Stimulated activated CD4-positive, alpha-beta T cell treated with anti-CD3 and anti-CD28 coated beads, TNF-alpha, amount 100 ng/mL, for 1 hour (primary cell): ENCODE results near the gene EPO.
A peak's percentile ranks its signal among the peaks of the same experiment; 100 is the strongest.
"Not testable (repeated sequence)": the region's sequence is repeated elsewhere in the genome, so short reads cannot be mapped to it uniquely, and the experiment has no call there.

Source experiments
- DNase-seq, 3 donors: peaks; one replicate each; pipeline ENCODE4 v3.0.0-alpha.2; 2020; ENCODE audit warnings: low read depth in 3 of 3, low spot score in 1 of 3

Gene EPO

DNA sequence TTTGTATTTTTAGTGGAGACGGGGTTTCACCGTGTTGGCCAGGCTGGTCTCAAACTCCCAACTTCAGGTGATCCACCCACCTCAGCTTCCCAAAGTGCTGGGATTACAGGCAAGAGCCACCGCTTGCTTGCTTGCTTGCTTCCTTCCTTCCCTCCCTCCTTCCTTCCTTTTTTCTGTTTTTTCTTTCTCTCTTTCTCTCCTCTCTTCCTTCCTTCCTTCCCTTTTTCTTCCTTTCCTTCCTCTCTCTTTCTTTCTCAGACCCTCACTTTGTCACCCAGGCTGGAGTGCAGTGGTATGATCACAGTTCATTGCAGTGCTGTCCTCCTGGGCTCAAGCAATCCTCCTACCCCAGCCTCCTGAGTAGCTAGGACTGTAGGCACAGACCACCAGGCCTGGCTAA, 19.2 kb upstream of the EPO start:
- not testable (repeated sequence) for DNase-seq

DNA sequence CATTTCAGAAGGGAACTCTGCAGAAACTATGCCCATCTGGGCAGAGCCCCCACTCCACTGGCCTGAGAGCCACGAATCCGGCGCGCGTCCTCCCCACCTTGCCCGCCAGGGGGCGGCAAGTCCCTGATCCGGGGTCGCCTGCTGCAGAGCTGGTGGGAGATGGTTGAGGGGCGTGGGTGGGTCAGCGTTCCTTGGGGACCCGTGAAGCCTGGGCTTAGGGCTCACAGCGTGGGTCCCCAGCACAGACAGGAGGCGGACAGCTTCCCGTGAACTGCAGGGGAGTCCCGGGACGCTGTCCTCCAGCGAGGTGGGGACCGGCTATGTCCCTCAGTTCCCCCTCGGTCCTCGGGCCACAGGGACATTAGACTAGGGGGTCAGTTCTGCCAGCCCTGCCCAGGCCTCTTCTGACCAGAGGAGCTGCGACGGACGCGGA, 14.9 kb upstream of the EPO start:
- peak; percentile 35 to 70 (median 54) for DNase-seq

DNA sequence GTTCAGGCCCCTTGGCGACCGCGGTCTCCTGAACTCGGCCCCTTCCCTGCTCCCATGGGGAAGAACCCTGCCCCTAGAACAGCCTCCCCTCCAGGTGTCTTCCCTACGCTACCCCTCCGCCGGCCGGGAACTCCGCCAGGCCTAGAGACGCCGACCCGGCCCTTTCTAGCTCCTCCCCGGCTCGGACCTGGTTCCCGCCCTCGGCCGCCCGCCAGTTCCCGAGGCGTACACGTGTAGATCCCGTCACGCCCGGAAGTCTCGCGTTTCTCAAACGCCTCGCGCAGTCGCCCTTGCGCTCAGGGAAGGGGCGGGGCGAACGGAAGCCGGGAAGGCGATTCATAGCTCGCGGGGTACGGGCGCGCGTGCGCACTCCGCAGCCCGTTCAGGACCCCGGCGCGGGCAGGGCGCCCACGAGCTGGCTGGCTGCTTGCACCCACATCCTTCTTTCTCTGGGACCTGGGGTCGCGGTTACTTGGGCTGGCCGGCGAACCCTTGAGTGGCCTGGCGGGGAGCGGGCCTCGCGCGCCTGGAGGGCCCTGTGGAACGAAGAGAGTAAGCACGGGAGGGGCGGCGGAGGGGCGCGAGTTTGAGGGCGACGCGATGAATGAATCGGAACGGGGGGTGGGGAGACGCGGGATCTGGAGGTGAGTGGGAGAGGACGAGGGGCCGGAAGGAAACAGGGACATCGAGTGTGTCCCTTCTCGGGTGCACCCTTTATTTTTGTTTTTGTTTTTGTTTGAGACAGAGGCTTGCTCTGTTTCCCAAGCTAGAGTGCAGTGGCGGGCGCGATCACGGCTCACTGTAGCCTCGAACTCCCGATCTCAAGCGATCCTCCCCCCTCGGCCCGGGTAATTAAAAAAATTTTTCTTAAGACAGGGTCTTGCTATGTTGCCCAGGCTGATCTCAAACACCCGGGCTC, 14.3 kb upstream of the EPO start, which contains the start of gene POP7:
Gene POP7 (plus strand): TSS at position 369 of the 919 bp plus-strand sequence. CDS start 710 bp downstream, outside the sequence.
- DNase-seq: peak; percentile 96 to 98 (median 97)

DNA sequence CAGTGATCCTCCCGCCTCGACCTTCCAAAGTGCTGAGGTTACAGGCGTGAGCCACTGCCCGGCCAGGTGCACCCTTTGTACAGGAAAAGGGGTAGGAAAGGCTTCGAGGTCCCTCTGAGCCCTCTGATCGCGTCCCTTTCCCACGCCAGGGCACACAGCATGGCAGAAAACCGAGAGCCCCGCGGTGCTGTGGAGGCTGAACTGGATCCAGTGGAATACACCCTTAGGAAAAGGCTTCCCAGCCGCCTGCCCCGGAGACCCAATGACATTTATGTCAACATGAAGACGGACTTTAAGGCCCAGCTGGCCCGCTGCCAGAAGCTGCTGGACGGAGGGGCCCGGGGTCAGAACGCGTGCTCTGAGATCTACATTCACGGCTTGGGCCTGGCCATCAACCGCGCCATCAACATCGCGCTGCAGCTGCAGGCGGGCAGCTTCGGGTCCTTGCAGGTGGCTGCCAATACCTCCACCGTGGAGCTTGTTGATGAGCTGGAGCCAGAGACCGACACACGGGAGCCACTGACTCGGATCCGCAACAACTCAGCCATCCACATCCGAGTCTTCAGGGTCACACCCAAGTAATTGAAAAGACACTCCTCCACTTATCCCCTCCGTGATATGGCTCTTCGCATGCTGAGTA, 13.5 kb upstream of the EPO start:
- no peak for DNase-seq

DNA sequence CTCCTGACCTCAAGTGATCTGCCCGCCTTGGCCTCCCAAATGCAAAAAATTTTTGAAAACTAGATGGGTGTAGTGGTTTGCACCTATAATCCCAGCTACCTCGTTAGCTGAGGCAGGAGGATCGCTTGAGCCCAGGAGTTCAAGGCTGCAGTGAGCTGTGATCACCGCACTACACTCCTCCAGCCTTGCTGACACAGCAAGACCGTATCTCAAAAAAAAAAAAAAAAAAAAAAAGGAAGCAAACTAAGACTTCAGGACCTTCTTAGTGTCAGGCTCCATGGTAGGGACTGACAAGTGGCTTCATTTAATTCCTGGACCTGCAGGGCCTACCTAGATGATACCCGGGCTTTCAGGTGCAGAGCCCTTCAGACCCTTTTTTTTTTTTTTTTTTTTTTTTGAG, 11.9 kb upstream of the EPO start:
- DNase-seq: no peak

DNA sequence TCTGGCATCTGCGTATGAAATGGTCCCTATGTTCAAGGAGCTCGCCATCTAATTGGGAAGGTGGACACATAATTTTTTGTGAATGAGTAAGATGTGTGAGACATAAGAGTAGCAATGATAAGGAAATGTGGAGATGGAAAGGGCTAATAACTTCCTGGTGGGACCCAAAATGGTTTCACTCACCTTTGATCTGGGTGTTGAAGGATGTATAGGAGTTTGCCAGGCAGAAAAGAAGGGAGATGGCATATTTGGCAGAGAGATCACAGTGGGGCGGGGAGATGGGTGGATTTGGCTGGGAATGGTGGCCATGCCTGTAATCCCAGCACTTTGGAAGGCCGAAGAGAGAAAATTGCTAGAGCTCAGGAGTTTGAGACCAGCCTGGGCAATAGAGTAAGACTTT, 9.8 kb upstream of the EPO start:
- no peak for DNase-seq

DNA sequence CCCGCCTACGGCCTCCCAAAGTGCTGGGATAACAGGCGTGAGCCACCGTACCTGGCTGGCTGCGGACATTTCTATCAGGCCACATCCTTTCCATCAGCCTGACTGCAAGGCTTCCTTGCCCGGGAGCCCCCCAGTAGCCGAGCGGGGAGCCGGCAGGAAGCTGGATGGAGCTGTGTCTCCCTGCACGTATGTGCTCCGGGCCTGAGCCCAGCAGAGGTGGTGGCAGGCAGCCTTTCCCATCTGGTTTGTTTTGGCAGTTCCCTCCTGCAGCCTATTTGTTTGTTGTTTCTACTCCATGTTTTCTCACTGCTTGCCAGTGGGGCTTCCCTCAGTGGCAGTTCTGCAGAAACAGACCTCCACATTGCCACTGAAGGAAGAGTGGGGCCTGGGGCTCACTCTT, 8.9 kb upstream of the EPO start:
- DNase-seq: no peak

DNA sequence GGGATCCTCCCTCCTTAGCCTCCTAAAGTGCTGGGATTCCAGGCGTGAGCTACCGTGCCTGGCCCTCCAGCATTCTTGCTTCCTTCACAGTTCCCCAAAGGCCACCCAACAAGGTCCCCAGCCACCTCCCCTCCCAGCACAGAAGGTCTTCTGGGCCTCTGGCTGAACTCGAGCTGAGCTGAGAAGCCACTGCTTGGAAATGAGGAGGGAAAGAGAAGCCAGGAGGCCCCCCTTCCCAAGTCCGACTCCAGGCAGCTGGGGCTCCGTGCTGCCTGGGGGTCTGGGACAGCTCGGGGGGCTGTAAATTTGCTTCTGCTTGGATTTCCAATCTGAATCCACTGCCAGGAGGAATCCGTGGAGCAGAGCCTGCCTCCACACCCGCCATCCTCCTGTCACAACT, 5.5 kb upstream of the EPO start:
- no peak for DNase-seq

DNA sequence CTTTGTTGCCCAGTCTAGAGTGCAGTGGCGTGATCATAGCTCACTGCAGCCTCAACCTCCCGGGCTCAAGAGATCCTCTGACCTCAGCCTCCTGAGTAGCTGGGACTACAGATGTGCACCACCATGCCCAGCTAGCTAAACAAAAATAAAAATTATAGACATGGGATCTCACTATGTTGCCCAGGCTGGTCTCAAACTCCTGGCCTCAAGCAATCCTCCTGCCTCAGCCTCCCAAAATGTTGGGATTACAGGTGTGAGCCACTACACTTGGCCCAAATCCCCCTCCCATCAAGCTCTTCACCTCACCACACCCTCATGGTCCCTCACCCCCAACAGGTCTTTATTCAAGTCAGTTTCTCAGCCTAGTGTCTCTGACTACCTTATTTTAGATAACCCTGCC, 3.2 kb upstream of the EPO start:
- not testable (repeated sequence) for DNase-seq

DNA sequence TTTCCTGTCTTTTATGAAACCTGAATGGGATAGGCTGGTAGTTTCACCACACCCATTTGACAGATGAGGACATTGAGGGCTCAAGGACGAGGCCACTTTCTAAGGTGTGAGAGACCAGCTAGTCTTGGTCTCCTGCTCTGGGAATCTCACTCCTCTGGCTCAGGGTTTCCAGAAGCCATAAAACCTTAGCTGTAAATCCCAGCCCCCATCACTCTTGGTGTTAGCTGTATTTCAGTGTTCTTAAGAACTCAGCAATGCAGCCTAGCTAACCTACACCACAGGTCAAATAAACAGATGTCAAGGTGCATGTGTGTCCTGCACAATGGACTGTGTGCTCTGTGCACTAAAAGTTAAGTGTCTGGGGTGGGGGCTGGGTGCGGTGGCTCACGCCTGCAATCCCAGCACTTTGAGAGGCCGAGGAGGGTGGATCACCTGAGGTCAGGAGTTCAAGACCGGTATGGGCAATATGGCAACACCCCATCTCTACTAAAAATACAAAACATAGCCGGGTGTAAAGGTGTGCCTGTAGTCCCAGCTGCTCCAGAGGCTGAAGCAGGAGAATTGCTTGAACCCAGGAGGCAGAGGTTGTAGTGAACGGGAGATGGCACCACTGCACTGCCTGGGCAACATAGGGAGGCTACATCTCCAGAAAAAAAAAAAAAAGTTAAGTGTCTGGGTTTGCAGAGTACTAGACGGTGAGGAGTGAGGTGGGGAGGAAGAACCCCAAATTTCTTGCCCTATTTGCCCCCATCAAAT, 567 bp upstream of the EPO start:
- no peak for DNase-seq

DNA sequence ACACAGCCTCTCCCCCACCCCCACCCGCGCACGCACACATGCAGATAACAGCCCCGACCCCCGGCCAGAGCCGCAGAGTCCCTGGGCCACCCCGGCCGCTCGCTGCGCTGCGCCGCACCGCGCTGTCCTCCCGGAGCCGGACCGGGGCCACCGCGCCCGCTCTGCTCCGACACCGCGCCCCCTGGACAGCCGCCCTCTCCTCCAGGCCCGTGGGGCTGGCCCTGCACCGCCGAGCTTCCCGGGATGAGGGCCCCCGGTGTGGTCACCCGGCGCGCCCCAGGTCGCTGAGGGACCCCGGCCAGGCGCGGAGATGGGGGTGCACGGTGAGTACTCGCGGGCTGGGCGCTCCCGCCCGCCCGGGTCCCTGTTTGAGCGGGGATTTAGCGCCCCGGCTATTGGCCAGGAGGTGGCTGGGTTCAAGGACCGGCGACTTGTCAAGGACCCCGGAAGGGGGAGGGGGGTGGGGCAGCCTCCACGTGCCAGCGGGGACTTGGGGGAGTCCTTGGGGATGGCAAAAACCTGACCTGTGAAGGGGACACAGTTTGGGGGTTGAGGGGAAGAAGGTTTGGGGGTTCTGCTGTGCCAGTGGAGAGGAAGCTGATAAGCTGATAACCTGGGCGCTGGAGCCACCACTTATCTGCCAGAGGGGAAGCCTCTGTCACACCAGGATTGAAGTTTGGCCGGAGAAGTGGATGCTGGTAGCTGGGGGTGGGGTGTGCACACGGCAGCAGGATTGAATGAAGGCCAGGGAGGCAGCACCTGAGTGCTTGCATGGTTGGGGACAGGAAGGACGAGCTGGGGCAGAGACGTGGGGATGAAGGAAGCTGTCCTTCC, 620 bp downstream of the EPO start:
- no peak for DNase-seq

DNA sequence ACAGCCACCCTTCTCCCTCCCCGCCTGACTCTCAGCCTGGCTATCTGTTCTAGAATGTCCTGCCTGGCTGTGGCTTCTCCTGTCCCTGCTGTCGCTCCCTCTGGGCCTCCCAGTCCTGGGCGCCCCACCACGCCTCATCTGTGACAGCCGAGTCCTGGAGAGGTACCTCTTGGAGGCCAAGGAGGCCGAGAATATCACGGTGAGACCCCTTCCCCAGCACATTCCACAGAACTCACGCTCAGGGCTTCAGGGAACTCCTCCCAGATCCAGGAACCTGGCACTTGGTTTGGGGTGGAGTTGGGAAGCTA, 1.2 kb downstream of the EPO start:
- DNase-seq: no peak

DNA sequence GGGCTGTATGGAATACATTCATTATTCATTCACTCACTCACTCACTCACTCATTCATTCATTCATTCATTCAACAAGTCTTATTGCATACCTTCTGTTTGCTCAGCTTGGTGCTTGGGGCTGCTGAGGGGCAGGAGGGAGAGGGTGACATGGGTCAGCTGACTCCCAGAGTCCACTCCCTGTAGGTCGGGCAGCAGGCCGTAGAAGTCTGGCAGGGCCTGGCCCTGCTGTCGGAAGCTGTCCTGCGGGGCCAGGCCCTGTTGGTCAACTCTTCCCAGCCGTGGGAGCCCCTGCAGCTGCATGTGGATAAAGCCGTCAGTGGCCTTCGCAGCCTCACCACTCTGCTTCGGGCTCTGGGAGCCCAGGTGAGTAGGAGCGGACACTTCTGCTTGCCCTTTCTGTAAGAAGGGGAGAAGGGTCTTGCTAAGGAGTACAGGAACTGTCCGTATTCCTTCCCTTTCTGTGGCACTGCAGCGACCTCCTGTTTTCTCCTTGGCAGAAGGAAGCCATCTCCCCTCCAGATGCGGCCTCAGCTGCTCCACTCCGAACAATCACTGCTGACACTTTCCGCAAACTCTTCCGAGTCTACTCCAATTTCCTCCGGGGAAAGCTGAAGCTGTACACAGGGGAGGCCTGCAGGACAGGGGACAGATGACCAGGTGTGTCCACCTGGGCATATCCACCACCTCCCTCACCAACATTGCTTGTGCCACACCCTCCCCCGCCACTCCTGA, 2.4 kb downstream of the EPO start:
- no peak for DNase-seq

DNA sequence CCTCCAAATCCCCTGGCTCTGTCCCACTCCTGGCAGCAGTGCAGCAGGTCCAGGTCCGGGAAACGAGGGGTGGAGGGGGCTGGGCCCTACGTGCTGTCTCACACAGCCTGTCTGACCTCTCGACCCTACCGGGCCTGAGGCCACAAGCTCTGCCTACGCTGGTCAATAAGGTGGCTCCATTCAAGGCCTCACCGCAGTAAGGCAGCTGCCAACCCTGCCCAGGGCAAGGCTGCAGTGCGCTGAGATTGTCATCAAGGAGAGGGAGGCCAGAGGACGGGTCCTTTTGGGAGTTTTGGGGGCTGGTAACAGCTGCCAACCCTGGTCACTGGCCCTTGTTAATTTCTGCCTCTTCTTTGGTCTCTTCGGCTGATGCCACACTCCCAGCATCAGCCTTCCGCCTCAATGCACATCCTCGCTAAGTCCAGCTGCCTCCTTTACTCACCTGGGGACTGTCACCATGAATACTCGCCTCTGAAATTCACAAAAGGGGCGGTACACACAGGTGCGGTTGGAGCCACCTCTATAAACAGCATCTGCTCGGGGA, 3.5 kb downstream of the EPO start:
- DNase-seq: no peak

DNA sequence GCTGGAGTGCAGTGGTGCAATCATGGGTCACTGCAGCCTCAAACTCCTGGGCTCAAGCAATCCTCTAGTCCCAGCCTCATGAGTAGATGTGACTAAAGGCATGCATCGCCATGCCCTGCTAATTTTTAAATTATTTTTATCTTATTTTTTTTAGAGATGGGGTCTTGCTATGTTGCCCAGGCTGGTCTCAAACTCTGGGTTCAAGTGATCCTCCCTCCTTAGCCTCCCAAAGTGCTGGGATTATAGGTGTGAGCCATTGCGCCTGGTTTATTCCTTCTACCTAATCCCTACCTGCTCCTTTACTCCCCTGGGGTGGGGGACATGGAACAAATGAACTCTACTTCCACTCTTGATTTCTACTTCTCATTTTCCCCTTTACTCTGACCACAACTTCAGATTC, 4.1 kb downstream of the EPO start:
- not testable (repeated sequence) for DNase-seq

DNA sequence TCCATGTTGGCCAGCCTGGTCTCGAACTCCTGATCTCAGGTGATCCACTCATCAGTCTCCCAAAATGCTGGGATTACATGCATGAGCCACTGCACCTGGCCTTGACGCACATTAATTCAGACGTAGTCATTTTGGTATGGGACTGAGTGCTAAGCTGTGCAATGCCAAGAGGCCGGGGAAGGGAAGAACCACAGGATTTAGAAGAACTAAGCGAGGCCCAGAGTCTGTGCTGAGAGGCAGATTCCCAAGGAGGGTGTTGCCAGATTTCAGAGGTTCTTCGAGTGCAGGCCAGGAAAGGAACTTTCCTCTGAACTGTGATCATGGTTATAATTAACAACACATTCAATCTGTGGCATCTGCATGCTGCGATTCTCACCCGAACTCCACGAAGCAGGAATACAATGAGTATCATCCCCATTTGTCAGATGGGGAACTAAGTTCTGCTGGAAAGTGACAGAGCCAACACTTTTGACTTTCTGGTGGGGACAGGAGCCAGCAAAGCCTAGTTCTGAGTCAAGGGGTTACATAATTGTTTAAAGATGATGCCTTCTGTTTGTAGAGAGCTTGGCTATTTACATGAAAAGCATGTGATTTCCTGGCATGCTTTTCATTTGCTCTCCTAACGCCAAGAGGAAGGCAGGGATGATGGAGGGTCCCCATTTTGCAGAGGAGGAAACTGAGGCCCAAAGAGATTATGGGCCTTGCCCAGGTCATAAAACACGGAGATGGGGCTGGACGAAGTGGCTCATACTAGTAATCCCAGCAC, 6.9 kb downstream of the EPO start:
- no peak for DNase-seq

DNA sequence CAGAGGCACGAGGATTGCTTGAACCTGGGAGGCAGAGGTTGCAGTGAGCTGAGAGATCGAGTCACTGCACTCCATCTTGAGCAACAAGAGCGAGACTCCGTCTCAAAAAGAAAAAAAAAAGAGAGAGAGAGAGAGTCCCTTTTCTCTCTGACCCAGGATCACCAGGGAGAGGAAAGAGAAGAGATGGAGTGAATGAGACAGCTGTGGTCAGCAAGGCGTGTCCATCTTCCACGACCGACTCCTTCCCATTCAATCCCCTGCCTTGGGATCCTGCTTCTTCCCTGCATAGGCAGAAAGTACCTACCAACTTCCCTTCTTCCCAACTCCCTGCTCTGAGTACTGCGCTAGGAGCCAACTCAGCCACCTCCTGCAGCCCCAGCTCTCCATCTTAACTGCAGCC, 7.9 kb downstream of the EPO start:
- no peak for DNase-seq

DNA sequence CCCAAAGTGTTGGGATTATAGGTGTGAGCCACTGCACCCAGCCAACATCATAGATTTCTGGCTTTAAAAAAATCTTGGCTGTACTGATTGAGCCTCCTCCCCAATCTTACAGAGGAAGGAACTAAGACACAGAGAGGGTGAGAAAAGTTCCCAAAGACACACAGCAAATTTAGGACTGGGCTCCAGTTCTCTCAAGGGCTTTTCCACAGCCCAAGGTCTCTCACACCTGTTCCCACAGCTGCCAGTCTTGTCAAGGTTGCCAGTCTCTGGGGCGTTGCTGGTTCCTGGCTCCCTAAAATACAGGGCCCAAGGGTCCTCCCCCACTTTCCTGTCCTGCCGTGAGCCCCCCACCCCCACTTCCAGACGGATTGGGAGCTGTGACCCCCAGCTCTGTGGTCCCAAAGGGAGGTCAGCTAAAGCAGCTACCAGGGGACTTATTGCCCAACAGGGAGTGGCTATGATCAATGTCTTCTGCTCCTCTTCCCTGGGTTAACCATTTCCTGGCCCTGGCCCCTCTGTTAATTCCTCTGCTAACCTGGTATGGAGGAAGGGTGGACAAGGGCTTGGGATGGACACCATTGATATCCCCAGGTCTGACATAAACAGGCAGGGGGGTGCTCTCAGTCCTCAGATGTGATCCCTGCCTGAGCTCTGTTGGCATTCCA, 10.0 kb downstream of the EPO start:
- no peak for DNase-seq
